Fibroblast of the conjunctiva (primary cell): ENCODE measurements around the gene BEAN1.

Source experiments
- DNase-seq: peaks from one replicate; pipeline ENCODE4 v3.0.0-alpha.2; 2010; ENCODE audit warnings: low read depth

Gene BEAN1

DNA sequence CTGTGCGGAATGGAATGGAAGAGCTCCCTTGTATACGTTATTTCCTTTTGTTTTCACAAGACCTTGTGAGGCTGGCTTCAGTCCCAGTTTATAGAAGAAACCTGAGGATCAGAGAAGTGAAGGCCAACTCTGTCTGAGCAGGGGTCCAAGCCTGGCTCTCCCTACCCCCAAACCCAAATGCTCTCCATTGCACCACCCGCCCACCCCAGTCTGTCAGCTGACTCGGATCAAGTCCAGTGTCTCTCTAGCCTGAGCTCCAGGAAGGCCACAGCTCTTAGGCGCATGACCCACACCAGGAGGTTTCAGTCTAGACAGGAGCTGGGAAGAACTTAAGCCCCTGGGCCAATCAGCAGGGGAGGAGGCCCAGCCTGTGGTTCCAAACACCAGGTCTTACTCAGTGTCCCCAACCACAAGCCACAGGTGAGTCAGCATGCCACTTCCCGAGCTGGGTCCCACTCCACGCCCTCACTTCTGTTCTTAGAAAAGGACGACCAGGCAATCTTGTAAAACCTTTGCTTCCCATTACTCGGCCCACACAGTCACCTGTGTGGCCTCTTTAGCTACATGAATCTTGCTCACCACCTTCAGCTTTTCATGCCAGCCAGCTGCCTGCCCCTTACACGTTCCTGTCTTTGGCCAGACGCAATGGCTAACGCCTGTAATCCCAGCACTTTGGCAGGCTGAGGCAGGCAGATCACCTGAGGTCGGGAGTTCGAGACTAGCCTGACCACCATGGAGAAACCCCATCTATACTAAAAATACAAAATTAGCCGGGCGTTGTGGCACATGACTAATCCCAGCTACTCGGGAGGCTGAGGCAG, 95.1 kb downstream of the BEAN1 start:
- DNase-seq: no peak

DNA sequence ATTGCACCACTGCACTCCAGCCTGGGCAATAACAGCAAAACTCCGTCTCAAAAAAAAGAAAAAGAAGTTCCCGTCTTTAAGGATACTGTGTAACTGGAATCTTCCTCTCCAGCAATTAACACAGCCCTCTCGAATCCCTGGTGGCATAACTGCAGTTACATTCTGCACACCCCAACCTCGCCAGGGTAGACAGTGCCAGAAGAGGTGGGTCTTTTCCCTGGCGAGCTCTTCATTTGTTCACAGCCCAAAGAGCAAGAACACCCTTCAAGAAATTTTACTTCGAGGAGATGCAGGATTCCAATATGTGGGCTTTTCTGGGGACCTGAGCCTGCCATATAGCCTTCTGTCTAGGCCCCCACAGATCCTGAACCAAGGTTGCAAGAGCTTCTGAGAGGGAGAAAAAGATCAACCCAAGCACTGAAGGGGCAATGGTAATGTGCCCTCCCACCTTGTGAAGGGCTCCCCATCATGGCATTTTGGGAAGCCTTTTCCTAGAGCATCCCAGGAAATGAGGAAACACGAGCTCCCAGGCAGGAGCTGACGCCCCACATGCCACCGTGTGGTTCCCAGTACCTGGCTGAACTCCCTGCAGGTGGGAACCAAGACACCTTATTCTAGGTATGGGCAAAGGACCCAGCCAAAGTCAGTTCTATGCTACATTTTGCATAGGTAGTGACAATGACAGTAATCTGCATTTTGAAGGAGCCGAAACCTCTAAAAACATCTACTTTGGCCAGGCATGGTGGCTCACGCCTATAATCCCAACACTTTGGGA, 95.9 kb downstream of the BEAN1 start:
- no peak for DNase-seq

DNA sequence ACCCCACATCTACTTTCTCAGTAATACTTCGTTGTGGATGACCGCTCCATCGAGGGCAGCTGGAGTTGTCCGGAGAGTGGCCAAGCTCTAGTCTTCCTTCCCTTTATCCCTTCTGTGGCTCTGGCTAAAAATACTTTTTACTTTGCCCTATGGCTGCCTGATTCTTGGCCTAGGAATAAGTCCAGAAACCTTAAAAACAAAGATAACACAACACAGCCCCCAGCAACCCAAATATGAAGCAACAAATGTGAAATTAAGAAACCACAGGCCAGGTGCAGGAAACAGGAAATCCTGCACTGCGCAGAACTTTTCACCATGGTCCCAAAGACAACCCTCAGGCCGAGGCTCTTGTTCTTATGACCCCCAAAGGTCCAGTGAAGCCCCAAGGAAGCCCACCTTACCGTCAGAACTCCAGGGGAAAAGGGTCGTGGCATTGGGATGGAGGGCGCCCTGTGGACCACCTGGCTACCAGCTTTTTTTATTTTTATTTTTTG, 96.8 kb downstream of the BEAN1 start:
- no peak for DNase-seq

DNA sequence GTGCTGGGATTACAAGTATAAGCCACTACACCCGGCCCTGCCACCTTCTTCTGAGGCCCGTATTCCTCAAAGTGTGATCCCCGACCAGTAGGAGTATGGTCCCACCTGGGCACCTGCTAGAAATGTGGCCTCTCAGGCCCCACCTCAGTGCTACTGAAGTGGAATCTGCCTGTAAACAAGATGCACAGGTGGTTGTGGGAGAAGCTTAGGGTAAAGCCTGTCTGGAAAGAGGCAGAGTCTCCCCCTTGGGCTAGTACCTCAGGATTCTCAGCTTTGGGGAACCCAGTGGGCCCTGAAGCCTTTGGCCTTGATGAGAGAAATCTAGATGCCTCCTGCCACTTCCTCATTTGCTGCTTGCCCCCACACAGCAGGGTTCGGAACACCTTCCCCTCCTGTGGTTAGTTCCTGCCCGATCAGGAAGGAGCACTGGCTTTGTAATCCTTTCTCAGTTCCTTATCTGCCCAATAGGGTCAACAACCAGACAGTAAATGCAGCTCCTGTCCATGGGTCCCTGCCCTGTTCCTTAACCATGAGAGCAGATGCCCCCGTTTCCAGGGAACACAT, 97.6 kb downstream of the BEAN1 start:
- no peak for DNase-seq

DNA sequence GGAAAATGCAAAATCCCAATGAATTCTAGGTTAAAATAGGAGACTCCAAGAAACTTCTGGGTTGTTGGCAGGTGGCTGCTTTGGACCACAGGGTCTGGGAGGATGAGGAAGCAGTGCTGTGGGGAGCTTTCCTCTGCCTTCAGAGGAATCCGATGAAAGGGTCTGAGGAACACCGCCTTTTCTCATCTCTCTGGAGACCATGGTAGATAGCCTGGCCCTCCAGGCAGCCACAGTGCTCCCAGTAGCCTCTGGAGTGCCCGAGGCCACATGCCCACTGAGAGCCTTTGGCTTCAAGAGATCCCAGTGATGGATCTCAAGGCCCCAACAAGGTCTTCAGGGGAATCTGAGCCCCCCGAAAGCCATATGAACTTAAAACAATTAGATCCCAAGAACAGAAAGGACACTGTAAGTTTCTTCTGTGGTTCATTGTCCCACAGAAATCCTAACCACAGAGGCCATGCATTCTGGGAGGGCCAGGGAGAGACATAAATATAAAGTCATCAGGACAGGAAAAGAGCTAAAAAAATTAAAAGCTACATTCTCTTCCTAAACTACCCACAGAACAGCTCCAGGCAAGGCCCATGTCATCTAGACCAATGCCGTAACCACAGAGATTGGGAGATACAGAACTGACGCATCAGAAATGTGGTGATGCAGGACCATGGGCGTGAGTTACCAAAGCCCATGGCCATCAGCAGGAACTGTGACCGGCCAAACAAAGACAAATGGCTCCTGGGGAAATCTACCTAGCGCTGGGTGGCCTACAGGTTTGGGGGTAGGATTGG, 98.5 kb downstream of the BEAN1 start:
- no peak for DNase-seq

DNA sequence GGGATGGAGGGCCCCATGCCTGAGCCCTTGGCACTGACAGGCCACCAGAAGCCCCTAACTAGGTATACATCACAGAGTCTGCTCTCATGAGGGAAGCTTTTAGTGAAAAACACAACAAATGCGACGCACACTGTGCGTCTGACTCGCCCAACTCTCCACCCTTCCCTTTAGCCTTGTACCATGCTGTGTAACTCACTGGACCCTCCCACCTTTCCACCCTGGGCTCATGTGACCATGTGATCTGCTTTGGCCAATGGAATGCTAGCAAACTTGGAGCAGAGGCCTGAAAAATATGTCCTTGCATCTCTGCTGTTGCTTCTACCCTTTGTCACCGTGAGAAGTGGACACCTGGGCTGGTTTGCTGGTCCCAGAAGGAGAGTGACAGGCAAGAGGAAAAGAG, 101.2 kb downstream of the BEAN1 start:
- DNase-seq: no peak

DNA sequence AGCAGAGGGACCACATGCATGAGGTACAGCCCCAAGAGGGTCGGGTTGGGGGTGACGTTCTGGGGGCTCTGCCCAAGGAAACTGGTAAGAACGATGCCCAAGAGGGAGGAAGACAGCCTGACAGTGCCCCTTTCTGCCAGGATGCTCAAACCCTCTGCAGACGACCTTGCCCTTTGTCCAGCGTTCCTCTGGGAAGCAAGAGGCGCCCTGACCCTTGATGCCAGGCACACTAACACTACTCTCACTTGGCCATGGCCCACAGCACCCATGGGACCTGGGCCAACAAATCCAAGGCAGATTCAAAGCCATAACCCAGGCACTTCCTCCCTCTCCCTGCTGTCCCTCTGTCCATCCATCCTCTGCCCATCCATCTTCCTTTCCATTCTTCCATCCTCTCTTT, 102.4 kb downstream of the BEAN1 start:
- no peak for DNase-seq
